Measurements from ENCODE around the gene INPP5A.

Gene INPP5A

DNA sequence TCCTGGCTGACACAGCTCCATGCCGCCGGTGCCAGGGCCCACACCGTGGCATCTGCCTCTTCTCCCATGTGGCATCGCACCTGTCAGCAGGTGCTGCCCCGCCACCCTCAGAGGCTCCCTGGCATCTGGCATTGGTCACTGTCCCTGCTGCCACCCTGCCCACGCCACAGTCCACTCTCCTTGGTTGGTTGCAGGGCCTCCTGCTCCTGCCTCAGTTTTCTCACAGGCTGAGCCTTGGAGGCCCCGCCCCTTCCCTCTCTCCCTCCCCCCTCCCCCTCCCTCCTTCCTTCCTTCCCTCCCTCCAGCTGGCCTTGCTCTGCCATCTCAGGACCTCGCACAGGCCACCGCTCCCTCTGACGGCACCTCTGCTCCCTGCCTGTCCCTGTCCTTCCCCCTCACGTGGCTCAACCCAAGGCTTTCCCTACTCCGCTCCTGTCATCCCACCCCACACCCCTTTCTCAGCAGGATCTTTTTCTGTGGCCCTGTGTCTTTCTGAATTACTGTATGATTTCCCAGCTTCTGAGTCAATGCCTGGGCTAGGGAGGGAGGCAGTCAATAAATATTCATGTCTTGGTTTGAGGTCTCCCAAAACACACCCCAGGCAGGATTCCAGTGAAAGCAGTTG lies 87.4 kb downstream of the INPP5A start:
- H3K4me3 Mint-ChIP-seq = no peak overlapping the region
- peaks cover 20% of the 10 kb centered on the region for H3K36me3 Mint-ChIP-seq (ENCODE audit: low read depth)
- peak overlapping the region; percentile 64 to 87 (median 79) for H3K27ac Mint-ChIP-seq
- peaks cover 21% of the 10 kb centered on the region for H3K9me3 Mint-ChIP-seq
- peaks cover 42% of the 10 kb centered on the region for H3K4me1 Mint-ChIP-seq
- TF ChIP-seq, protein P1, sequence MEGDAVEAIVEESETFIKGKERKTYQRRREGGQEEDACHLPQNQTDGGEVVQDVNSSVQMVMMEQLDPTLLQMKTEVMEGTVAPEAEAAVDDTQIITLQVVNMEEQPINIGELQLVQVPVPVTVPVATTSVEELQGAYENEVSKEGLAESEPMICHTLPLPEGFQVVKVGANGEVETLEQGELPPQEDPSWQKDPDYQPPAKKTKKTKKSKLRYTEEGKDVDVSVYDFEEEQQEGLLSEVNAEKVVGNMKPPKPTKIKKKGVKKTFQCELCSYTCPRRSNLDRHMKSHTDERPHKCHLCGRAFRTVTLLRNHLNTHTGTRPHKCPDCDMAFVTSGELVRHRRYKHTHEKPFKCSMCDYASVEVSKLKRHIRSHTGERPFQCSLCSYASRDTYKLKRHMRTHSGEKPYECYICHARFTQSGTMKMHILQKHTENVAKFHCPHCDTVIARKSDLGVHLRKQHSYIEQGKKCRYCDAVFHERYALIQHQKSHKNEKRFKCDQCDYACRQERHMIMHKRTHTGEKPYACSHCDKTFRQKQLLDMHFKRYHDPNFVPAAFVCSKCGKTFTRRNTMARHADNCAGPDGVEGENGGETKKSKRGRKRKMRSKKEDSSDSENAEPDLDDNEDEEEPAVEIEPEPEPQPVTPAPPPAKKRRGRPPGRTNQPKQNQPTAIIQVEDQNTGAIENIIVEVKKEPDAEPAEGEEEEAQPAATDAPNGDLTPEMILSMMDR (IDR thresholded peaks at IDR 0.05; ENCODE audit: unreplicated experiment in 3 of 3) = no peak
- peaks cover 4% of the 10 kb centered on the region for H3K27me3 Mint-ChIP-seq (ENCODE audit: low read depth)

DNA sequence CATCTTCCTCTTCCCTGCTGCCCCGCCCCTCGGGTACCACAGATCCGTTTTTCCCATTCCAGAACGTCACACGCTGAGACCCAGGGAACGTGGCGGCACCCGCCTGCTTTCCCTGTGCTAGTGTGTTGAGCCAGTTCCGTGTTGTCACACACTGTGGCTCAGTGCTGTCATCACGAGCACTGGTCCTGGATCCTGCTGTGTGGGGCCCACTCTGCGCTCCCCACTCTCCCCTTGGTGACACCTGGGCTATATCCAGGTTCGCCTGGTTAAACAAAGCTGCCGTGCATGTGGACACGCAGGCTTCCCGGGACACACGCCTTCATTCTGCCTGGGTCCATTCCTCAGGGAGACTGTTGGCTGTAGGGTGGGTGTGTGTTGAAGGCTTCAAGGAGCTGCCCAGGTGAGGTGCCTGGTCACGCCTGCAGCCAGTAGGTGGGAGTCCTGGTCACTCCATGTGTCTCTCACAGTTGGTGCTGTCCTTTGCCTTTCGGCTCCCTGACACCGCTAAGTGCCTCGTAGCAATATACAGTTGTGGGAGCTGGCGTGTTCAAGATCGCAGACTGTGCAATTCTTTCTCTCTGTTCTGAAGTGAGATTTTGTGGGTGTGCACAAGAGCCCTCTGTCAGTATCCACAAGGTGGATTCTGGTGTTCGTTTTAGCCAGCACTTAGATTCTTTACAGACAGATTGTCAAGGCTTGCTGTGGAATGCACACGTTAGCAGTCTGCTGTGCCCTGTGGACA lies 88.6 kb downstream of the INPP5A start:
- peak overlapping the region; percentile 67 to 70 (median 70) for H3K27ac Mint-ChIP-seq
- H3K9me3 Mint-ChIP-seq = peaks cover 9% of the 10 kb centered on the region
- TF ChIP-seq, protein P1 (IDR thresholded peaks at IDR 0.05; ENCODE audit: unreplicated experiment in 3 of 3) = no peak
- peaks cover 53% of the 10 kb centered on the region for H3K4me1 Mint-ChIP-seq
- H3K36me3 Mint-ChIP-seq (ENCODE audit: low read depth) = peaks cover 8% of the 10 kb centered on the region
- H3K27me3 Mint-ChIP-seq (ENCODE audit: low read depth) = peaks cover 2% of the 10 kb centered on the region
- peak overlapping the region in 1 of 3 experiments; percentile 11 for H3K4me3 Mint-ChIP-seq

DNA sequence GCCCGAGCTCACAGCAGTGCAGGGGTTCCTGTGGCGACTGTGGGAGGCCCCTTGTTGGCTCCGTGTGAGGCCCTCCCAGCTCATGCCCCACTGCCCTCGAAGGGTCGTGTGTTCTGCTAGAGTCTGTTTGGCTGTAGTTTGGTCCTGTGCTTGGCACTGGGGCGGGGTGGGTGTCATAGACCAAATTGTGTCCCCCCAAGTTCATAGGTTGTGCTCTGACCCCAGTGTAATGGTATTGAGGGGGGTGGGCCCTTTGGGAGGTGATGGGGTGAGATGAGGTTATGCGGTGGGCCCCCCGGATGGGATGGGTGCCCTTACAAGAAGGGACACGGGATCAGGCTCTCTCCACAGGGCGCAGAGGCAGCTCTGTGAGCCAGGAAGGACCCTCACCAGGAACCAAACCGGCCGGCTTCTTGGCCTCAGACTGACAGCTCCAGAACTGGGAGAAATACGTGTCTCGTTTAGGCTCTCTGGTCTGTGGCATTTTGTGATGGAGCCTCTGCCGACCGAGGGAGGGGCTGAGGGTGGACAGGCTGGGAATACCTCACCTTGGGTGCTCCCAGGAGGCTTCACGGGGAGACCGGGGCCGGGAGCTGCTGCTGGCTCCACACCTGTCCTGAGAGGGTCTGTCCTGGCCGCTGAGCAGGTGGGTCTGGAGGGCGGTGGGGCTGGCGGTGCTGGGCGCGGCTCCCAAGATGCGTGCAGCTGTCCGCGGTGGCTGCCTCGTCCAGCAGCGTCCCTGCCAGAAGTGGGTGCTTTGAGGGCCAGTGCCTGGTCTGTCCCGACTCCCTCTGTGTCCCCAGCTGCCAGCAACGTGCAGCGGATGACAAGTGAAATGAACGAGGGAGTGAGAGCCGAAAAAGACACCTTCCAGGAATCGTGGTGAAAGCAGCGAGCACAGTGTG lies 89.4 kb downstream of the INPP5A start:
- Mint-ChIP-seq H3K9me3 (peaks cover under 1% of the 10 kb centered on the region), H3K27me3 (ENCODE audit: low read depth) (no peaks in the 10 kb centered on the region), H3K27ac (peak overlapping the region; percentile 84 to 86 (median 84)), H3K4me3 (peak overlapping the region in 2 of 3 experiments; percentile 26 to 39), H3K36me3 (ENCODE audit: low read depth) (peaks cover under 1% of the 10 kb centered on the region), H3K4me1 (peaks cover 61% of the 10 kb centered on the region)
- TF ChIP-seq, protein P1 (IDR thresholded peaks at IDR 0.05; ENCODE audit: unreplicated experiment in 3 of 3) = no peak

DNA sequence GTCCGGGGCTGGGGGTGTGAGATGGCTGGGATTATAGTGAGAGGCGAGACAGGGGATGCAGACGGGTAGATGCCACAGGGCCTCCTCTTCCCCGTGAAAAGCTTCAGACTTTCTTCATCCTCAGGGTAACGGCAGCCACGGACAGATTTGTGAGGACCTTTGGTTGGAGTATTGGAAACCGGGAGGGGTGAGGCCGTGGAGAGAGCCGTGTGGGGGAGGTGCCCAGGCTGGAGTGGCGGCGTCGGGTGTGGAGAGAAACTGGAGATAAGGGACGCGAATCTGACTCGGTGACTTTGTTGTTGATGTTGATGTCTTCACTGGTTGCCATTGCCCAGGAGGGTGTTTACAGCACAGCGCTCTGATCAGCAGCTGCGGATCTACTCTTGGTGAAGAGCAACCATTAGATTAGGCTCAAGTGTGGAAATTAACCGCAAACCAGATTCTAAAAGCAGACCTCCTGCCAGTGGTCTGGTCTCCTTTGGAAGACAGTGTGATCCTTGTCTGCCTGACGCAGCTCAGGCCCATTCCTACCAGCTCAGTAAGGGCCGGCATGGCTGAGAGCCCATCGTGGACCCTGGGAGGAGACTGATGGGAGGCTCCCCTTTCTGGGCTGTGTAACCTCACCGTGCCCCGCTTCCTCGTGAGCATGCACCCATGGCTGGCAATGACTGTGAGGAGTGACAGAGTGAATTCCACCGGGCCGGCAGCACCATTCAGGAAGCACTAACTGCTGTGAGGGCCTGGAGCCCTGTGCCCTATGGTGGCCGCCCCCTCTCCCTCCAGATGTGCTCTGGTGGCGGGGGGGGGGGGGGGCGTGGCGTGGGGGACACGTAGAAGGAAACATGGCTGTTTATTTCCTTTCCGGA lies 90.3 kb downstream of the INPP5A start:
- H3K27me3 Mint-ChIP-seq (ENCODE audit: low read depth) = no peaks in the 10 kb centered on the region
- TF ChIP-seq, protein P1 (IDR thresholded peaks at IDR 0.05; ENCODE audit: unreplicated experiment in 3 of 3) = no peak
- H3K4me3 Mint-ChIP-seq = peak overlapping the region; percentile 20 to 40 (median 39)
- peak overlapping the region; percentile 84 to 86 (median 84) for H3K27ac Mint-ChIP-seq
- no peaks in the 10 kb centered on the region for H3K36me3 Mint-ChIP-seq (ENCODE audit: low read depth)
- no peaks in the 10 kb centered on the region for H3K9me3 Mint-ChIP-seq
- H3K4me1 Mint-ChIP-seq = peaks cover 69% of the 10 kb centered on the region

Data from nephron (organoid).